ENCODE measurements around the gene TMEM40.
"Not testable (repeated sequence)": the region's sequence is repeated elsewhere in the genome, so short reads cannot be mapped to it uniquely, and the experiment has no call there.

The TMEM40 gene

GRCh38 chr3:12750223-12750622 is 8.8 kb downstream of the TMEM40 start:
- DNase-seq: no peak

- no peak for DNase-seq
Measured at GRCh38 chr3:12748477-12748876, 10.6 kb downstream of the TMEM40 start.

GRCh38 chr3:12746419-12746818 is 12.6 kb downstream of the TMEM40 start:
- DNase-seq: no peak

GRCh38 chr3:12744326-12744725 is 14.7 kb downstream of the TMEM40 start:
- DNase-seq: no peak

- DNase-seq: no peak
Measured at GRCh38 chr3:12743583-12743982, 15.5 kb downstream of the TMEM40 start.

- DNase-seq: no peak
Measured at GRCh38 chr3:12742330-12743107, 16.5 kb downstream of the TMEM40 start.

GRCh38 chr3:12741209-12741608 is 17.9 kb downstream of the TMEM40 start:
- DNase-seq: no peak

GRCh38 chr3:12737833-12738232 is 21.2 kb downstream of the TMEM40 start:
- no peak for DNase-seq

GRCh38 chr3:12737319-12737718 is 21.7 kb downstream of the TMEM40 start:
- no peak for DNase-seq

GRCh38 chr3:12734960-12735359 is 24.1 kb downstream of the TMEM40 start:
- no peak for DNase-seq

- DNase-seq: no peak
Measured at GRCh38 chr3:12733566-12733965, 25.5 kb downstream of the TMEM40 start.

GRCh38 chr3:12730506-12731242 is 28.4 kb downstream of the TMEM40 start:
- no peak for DNase-seq

GRCh38 chr3:12729051-12729651 is 29.9 kb downstream of the TMEM40 start:
- no peak for DNase-seq

GRCh38 chr3:12727937-12728336 is 31.1 kb downstream of the TMEM40 start:
- DNase-seq: no peak

- no peak for DNase-seq
Measured at GRCh38 chr3:12727481-12727880, 31.6 kb downstream of the TMEM40 start.

GRCh38 chr3:12725436-12725835 is 33.6 kb downstream of the TMEM40 start:
- no peak for DNase-seq

- DNase-seq: no peak
Measured at GRCh38 chr3:12724794-12725193, 34.3 kb downstream of the TMEM40 start.

- not testable (repeated sequence) for DNase-seq
Measured at GRCh38 chr3:12723362-12723761, 35.7 kb downstream of the TMEM40 start.

- DNase-seq: no peak
Measured at GRCh38 chr3:12722226-12722625, 36.8 kb downstream of the TMEM40 start.

GRCh38 chr3:12719984-12720898 is 38.8 kb downstream of the TMEM40 start:
- DNase-seq: peak; percentile 74

GRCh38 chr3:12719541-12719940 is 39.5 kb downstream of the TMEM40 start:
- DNase-seq: no peak

- DNase-seq: no peak
Measured at GRCh38 chr3:12716605-12717151, 42.4 kb downstream of the TMEM40 start.

- no peak for DNase-seq
Measured at GRCh38 chr3:12714278-12714677, 44.8 kb downstream of the TMEM40 start.
